ENCODE results near the gene CRTAP. TPM values are rescaled to one million over a fixed set of nuclear protein-coding genes. Genes with fewer than 3 reads are reported as not detected.

CRTAP gene
- total and polyA plus RNA-seq, 2 of the 13 experiments (the other 11 are each of a cell fraction or from before 2014, with no cell fraction given), result 54.2 to 119 TPM

DNA sequence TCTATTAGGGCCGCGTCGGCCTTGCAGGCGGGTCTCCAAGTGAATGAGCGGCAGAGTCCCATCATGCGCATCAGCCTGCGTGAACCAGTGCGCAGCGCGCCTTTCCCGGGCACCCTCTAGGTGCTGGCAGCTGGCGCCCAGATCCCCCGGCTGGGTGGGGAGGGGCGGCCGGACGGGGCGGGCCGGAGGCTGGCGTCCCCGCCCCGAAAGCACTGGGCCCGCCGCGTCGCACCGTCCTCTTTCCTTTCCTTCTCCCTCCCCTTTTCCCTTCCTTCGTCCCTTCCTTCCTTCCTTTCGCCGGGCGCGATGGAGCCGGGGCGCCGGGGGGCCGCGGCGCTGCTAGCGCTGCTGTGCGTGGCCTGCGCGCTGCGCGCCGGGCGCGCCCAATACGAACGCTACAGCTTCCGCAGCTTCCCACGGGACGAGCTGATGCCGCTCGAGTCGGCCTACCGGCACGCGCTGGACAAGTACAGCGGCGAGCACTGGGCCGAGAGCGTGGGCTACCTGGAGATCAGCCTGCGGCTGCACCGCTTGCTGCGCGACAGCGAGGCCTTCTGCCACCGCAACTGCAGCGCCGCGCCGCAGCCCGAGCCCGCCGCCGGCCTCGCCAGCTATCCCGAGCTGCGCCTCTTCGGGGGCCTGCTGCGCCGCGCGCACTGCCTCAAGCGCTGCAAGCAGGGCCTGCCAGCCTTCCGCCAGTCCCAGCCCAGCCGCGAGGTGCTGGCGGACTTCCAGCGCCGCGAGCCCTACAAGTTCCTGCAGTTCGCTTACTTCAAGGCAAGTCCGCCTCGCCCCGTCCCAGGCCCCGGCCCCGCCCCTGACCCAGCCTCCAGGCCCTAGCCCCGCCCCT, at the start of gene CRTAP (continued):
- TF ChIP-seq IRX3 (CRISPR knock-in tag; IDR thresholded peaks at IDR 0.05; ENCODE audit: borderline replicate concordance, low read depth) (peak; percentile 93), SMYD3 (CRISPR knock-in tag; IDR thresholded peaks at IDR 0.05) (no peak), IKZF4 (CRISPR knock-in tag; IDR thresholded peaks at IDR 0.05; ENCODE audit: borderline replicate concordance, low read depth, not compliant biosample characterization) (no peak), NFRKB (IDR thresholded peaks at IDR 0.05) (no peak), ZNF563 (CRISPR knock-in tag; IDR thresholded peaks at IDR 0.05) (peak; percentile 86; the same call in 1 of the 2 replicates), ZNF468 (CRISPR knock-in tag; IDR thresholded peaks at IDR 0.05) (no peak), SUZ12 (IDR thresholded peaks at IDR 0.05; ENCODE audit: low read depth, low read length) (no peak), ZNF451 (CRISPR knock-in tag; IDR thresholded peaks at IDR 0.05) (peak; percentile 89), JARID2 (CRISPR knock-in tag; IDR thresholded peaks at IDR 0.05; ENCODE audit: insufficient replicate concordance) (no peak), ZNF3 (CRISPR knock-in tag; IDR thresholded peaks at IDR 0.05) (no peak), ATF1 (CRISPR knock-in tag; IDR thresholded peaks at IDR 0.05) (no peak)
- TF ChIP-seq, protein P1, sequence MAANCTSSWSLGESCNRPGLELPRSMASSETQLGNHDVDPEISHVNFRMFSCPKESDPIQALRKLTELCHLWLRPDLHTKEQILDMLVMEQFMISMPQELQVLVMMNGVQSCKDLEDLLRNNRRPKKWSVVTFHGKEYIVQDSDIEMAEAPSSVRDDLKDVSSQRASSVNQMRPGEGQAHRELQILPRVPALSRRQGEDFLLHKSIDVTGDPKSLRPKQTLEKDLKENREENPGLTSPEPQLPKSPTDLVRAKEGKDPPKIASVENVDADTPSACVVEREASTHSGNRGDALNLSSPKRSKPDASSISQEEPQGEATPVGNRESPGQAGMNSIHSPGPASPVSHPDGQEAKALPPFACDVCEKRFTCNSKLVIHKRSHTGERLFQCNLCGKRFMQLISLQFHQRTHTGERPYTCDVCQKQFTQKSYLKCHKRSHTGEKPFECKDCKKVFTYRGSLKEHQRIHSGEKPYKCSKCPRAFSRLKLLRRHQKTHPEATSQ (CRISPR knock-in tag; IDR thresholded peaks at IDR 0.05; ENCODE audit: borderline replicate concordance), result 0 out of 2 replicates have a peak, but pooled peaks have one; percentile 22
- TF ChIP-seq, protein P2, sequence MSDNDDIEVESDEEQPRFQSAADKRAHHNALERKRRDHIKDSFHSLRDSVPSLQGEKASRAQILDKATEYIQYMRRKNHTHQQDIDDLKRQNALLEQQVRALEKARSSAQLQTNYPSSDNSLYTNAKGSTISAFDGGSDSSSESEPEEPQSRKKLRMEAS (IDR thresholded peaks at IDR 0.05), result peak; percentile 82
- TF ChIP-seq, protein P3, sequence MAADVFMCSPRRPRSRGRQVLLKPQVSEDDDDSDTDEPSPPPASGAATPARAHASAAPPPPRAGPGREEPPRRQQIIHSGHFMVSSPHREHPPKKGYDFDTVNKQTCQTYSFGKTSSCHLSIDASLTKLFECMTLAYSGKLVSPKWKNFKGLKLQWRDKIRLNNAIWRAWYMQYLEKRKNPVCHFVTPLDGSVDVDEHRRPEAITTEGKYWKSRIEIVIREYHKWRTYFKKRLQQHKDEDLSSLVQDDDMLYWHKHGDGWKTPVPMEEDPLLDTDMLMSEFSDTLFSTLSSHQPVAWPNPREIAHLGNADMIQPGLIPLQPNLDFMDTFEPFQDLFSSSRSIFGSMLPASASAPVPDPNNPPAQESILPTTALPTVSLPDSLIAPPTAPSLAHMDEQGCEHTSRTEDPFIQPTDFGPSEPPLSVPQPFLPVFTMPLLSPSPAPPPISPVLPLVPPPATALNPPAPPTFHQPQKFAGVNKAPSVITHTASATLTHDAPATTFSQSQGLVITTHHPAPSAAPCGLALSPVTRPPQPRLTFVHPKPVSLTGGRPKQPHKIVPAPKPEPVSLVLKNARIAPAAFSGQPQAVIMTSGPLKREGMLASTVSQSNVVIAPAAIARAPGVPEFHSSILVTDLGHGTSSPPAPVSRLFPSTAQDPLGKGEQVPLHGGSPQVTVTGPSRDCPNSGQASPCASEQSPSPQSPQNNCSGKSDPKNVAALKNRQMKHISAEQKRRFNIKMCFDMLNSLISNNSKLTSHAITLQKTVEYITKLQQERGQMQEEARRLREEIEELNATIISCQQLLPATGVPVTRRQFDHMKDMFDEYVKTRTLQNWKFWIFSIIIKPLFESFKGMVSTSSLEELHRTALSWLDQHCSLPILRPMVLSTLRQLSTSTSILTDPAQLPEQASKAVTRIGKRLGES (CRISPR knock-in tag; IDR thresholded peaks at IDR 0.05; ENCODE audit: borderline replicate concordance), result no peak
- TF ChIP-seq, protein P4, sequence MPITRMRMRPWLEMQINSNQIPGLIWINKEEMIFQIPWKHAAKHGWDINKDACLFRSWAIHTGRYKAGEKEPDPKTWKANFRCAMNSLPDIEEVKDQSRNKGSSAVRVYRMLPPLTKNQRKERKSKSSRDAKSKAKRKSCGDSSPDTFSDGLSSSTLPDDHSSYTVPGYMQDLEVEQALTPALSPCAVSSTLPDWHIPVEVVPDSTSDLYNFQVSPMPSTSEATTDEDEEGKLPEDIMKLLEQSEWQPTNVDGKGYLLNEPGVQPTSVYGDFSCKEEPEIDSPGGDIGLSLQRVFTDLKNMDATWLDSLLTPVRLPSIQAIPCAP (CRISPR knock-in tag; IDR thresholded peaks at IDR 0.05; ENCODE audit: low read depth), result no peak
- TF ChIP-seq, protein P5, sequence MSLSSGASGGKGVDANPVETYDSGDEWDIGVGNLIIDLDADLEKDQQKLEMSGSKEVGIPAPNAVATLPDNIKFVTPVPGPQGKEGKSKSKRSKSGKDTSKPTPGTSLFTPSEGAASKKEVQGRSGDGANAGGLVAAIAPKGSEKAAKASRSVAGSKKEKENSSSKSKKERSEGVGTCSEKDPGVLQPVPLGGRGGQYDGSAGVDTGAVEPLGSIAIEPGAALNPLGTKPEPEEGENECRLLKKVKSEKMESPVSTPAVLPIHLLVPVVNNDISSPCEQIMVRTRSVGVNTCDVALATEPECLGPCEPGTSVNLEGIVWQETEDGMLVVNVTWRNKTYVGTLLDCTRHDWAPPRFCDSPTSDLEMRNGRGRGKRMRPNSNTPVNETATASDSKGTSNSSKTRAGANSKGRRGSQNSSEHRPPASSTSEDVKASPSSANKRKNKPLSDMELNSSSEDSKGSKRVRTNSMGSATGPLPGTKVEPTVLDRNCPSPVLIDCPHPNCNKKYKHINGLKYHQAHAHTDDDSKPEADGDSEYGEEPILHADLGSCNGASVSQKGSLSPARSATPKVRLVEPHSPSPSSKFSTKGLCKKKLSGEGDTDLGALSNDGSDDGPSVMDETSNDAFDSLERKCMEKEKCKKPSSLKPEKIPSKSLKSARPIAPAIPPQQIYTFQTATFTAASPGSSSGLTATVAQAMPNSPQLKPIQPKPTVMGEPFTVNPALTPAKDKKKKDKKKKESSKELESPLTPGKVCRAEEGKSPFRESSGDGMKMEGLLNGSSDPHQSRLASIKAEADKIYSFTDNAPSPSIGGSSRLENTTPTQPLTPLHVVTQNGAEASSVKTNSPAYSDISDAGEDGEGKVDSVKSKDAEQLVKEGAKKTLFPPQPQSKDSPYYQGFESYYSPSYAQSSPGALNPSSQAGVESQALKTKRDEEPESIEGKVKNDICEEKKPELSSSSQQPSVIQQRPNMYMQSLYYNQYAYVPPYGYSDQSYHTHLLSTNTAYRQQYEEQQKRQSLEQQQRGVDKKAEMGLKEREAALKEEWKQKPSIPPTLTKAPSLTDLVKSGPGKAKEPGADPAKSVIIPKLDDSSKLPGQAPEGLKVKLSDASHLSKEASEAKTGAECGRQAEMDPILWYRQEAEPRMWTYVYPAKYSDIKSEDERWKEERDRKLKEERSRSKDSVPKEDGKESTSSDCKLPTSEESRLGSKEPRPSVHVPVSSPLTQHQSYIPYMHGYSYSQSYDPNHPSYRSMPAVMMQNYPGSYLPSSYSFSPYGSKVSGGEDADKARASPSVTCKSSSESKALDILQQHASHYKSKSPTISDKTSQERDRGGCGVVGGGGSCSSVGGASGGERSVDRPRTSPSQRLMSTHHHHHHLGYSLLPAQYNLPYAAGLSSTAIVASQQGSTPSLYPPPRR (CRISPR knock-in tag; IDR thresholded peaks at IDR 0.05; ENCODE audit: borderline replicate concordance), result no peak; the same call in 1 of the 2 replicates
- TF ChIP-seq, protein P6, sequence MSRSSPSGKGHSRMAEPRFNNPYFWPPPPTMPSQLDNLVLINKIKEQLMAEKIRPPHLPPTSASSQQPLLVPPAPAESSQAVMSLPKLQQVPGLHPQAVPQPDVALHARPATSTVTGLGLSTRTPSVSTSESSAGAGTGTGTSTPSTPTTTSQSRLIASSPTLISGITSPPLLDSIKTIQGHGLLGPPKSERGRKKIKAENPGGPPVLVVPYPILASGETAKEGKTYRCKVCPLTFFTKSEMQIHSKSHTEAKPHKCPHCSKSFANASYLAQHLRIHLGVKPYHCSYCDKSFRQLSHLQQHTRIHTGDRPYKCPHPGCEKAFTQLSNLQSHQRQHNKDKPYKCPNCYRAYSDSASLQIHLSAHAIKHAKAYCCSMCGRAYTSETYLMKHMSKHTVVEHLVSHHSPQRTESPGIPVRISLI (CRISPR knock-in tag; IDR thresholded peaks at IDR 0.05; ENCODE audit: borderline replicate concordance), result no peak

All from HepG2 (cell line).